ENCODE results near the gene TBC1D14.
"Not testable (repeated sequence)": the region's sequence is repeated elsewhere in the genome, so short reads cannot be mapped to it uniquely, and the experiment has no call there.

Gene TBC1D14

GRCh38 chr4:6910960-6911874 is 1.6 kb downstream of the TBC1D14 start:
- DNase-seq, result no peak

DNA sequence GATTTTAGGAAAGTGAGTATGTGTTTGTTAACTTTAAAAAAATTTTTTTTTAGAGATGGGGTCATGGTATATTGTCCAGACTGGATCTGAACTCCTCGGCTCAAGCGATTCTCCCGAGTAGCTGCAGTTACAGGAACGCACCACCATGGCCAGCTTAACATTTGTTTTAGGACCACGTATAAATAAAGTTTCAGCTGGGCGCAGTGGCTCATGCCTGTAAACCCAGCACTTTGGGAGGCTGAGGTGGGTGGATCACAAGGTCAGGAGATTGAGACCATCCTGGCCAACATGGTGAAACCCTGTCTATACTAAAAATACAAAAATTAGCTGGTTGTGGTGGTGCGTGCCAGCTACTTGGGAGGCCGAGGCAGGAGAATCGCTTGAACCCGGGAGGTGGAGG is 2.3 kb downstream of the TBC1D14 start:
- DNase-seq, result not testable (repeated sequence)

GRCh38 chr4:6912441-6912840 is 2.8 kb downstream of the TBC1D14 start:
- DNase-seq, result no peak

GRCh38 chr4:6913350-6913905 is 3.8 kb downstream of the TBC1D14 start:
- DNase-seq, result no peak

DNA sequence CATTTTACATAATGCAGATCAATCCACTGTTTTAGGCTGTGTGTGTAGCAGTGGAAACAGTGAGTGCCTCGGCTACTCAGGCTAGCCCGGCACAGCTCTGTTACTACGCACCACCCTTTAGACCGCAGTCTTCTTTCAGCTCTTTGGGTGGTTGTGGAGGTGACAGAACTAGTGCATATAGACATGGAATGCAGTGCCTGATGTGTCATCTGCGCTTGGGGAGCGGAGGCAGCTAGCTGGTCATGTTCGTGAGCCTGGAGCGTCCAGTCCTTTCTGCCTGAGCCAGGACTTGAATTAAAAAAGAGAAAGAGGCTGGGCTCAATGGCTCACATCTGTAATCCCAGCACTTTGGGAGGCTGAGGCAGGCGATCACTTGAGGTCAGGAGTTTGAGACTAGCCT is 4.8 kb downstream of the TBC1D14 start:
- no peak for DNase-seq

DNA sequence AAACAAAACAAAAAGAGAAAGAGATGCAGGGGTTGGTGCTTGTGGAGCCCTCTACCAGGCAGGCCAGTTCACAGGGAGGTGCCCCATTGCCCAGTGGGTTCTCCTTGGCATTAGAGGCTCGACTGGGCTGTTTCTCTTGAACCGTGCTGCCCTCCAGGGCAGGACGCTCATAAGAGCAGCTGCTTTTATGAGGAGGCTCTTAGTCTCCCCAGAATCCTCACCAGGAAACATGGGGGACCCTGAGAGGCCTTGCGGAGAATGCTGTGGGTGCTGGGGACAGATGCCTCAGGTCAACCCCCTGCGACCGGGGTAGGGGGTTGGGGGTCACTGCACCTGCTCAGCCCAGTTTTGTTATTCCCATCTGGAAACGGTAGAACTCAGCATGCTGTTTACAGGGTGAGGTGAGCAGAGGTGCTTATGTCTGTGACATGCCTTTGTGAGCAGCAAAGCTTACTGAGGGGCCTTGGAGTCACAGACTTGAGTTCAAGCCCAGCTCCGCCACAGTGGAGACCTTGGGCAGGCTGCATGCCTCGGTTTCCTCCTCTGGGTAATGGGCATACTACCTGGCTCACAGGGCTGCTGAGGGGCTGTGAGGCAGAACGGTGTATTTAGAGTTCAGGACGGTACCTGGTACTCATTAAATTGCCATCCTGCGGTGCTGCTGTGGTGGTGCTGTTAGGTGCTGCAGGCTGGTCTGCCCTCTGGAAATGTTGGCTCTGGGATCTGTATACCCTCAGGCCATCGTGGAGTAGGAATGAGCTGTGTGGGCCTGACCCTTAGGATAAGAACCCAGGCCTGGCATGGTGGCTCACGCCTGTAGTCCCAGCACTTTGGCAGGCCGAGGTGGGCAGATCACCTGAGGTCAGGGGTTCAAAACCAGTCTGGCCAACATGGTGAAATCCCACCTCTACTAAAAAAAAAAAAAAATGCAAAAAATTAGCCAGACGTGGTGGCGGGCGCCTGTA is 5.7 kb downstream of the TBC1D14 start:
- no peak for DNase-seq

DNA sequence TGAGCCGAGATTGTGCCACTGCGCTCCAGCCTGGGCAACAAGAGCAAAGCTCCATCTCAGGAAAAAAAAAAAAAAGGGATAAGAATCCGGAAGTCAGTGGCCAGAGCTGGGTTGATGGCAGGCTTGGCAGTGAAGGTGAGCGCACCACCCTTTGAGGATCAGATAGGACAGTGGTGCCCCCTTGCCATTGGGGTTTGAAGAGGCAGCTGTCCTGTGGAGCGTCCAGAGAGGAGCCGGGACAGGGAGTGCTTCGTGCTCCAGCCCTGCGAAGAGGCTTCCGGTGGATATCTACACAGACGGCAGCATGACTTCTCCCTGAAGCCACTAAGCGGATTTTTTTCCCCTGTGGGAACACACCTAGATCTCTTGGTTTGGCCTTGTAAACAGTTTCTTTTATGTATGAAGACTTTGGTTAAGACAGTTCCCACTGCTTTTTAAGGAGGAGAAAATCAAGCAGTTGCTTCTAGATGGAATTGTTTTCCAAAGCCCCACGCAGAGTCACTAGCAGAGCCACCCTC is 6.5 kb downstream of the TBC1D14 start:
- DNase-seq, result no peak

DNA sequence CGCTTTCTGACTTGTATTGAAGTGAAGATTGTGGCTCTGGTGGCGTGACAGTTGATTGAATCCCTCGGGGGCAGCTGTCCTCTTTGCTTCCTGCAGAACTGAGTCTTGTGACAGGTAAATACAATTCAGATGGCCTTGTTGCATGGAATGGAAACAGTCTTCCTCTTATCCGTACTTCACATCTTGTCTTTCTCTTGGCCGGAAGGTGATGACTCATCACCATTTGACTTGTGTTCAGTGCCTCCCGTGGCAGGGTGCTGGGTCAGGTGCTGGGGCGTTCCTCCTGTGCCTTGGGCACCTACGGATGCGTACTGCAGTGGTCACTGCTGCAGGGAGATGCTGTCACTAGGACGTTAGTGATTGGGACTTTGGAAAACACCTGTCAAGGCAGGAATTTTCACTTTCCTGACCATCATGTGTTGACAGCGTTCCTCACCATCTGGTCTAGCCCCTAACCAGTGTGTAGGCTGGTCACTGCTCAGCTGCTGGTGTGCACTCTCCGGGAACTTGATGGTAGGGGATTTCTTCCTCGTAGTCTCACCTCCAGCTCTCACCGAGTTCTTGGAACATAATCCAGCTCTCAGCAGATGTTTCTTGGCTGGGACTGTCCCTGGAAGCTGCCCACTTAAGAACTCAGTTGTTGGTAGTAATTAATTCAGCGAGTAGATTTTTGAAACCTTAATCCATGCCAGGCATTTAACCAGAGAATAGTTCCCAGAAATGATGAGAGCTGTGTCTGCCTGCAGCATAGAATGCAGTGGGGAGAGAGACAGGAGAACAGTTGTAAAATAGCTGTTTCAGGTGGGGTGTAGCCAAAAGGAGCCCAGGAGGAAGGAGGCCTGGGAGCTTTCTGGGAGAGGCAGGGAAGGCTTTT is 7.2 kb downstream of the TBC1D14 start:
- no peak for DNase-seq

GRCh38 chr4:6917461-6918271 is 8.0 kb downstream of the TBC1D14 start:
- no peak for DNase-seq

DNA sequence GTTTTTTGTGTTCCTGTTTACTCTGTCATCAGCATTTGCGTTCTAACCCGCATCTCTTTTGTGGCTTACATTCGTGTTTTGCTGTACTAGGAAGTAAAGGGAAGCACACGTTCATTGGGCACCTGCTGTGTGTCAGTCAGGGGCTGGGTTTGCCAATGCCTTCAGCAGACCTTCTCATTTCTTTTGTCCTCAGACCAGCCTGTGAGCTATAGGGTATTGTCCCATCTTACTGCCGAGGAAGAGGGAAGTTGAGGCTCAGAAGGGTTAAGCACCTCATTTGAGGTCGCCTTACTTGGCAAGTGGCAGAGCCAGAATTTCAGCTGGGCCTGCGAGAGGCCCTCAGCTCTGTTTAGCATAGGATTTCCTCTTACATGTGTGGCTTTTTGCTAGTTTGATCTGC is 8.7 kb downstream of the TBC1D14 start:
- DNase-seq, result no peak

DNA sequence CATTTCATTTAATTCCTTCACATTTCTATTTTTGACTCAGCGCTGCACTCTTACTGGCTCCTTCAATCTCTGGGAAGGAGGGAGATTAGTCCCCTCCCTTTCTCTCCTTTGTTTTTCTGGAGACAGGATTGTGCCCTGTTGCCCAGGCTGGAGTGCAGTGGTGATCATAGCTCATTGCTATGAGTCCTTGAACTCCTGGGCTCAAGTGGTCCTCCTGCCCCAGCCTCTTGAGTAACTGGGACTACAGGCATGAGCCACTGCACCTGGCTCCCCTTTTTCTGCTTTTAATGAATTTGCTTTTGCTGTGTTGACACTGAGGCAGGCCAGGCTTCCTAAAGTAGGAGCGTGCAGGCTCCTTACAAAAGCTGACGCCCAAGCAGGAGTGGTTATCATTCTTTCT is 10.5 kb downstream of the TBC1D14 start:
- DNase-seq, result no peak

- no peak for DNase-seq
Measured at GRCh38 chr4:6923507-6923906, 13.9 kb downstream of the TBC1D14 start.

DNA sequence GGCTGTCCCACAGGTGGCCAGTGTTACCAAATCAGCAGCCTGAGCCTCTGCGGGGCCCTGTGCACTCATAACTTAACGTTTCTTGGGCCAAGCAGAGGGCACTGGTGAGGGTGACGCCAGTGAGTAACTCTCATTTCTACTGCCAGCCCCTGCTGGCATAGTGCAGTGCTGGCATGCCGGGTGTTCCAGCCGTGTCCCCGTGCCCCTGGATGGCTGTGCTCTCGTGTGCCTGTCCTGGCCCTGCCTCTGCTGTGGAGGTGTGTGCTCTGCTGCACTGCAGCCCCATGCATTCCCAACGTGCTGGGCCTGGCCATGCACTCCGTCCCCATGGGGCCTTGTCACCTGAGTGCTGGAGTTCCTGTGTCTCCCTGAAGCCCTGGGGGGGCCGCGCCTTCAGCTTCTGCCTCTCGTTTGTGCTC is 14.7 kb downstream of the TBC1D14 start:
- no peak for DNase-seq

DNA sequence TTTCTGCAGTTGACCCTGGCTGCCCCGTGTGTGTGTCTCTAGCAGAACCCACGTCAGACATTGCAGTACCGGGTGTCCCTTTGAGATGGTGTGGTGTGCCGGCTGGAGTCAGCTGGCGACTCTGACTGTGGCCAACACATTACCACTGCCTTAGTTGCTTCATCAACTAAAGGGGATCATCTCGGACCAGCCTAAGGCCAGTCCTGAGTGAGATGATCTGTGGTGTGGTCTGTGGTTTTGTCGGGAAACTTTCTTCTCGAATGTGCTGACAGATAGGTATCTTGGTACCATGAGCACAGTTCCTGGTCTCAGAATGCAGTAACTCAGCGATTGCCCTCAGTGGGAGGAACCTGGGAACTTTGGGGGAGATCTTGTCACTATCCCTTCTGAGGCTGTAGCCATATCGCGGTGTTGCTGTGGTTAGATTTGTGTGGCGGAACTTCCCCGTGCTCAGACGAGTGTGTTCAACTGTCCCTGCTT is 15.8 kb downstream of the TBC1D14 start:
- no peak for DNase-seq

- no peak for DNase-seq
Measured at GRCh38 chr4:6926081-6926480, 16.5 kb downstream of the TBC1D14 start.

- DNase-seq, result peak; percentile 19
Measured at GRCh38 chr4:6926681-6927478, 17.3 kb downstream of the TBC1D14 start.

- DNase-seq, result peak; percentile 45
Measured at GRCh38 chr4:6928081-6928480, 18.5 kb downstream of the TBC1D14 start.

GRCh38 chr4:6929339-6929811 is 19.7 kb downstream of the TBC1D14 start:
- peak; percentile 79 for DNase-seq

GRCh38 chr4:6929812-6930464 is 20.3 kb downstream of the TBC1D14 start:
- peak; percentile 70 for DNase-seq
